KMS-11 (cell line): ENCODE measurements around the gene CSAG2.
"Not testable (repeated sequence)": the region's sequence is repeated elsewhere in the genome, so short reads cannot be mapped to it uniquely, and the experiment has no call there.

Source experiments
- H2AFZ ChIP-seq: fragments of 200-600 bp; sonication (generic); 2 replicates; pipeline ENCODE4 v1.6.1; 2016; ENCODE audit warnings: antibody characterized with exemption, mixed run types, low read depth
- H3K27ac ChIP-seq: fragments of 200-600 bp; sonication (generic); 2 replicates; pipeline ENCODE4 v1.6.1; 2016; ENCODE audit warnings: mild to moderate bottlenecking, mixed run types
- H3K27me3 ChIP-seq: fragments of 200-600 bp; sonication (generic); 2 replicates; pipeline ENCODE4 v1.6.1; 2017; ENCODE audit warnings: mild to moderate bottlenecking, low read depth, mixed run types, moderate library complexity; ENCODE audit not compliant: insufficient read depth
- H3K36me3 ChIP-seq: fragments of 200-600 bp; sonication (generic); 2 replicates; pipeline ENCODE4 v1.6.1; 2017; ENCODE audit warnings: mild to moderate bottlenecking, mixed run types; ENCODE audit not compliant: insufficient read depth
- H3K4me1 ChIP-seq: fragments of 200-600 bp; sonication (generic); 2 replicates; pipeline ENCODE4 v1.6.1; 2016; ENCODE audit warnings: mild to moderate bottlenecking, low read depth, mixed run types; ENCODE audit not compliant: poor library complexity, severe bottlenecking
- H3K4me2 ChIP-seq: fragments of 200-600 bp; sonication (generic); 2 replicates; pipeline ENCODE4 v1.7.0; 2016; ENCODE audit warnings: mild to moderate bottlenecking, mixed run types
- H3K4me3 ChIP-seq: fragments of 200-600 bp; sonication (generic); IDR thresholded peaks from 2 replicates; pipeline ENCODE4 v1.6.1; 2017; ENCODE audit warnings: low read depth, low read length, mixed read lengths; ENCODE audit not compliant: insufficient read depth
- H3K79me2 ChIP-seq: fragments of 200-600 bp; sonication (generic); 2 replicates; pipeline ENCODE4 v1.6.1; 2016; ENCODE audit warnings: low read depth, mixed run types; ENCODE audit not compliant: insufficient read depth
- H3K9ac ChIP-seq: fragments of 200-600 bp; sonication (generic); 2 replicates; pipeline ENCODE4 v1.6.1; 2016; ENCODE audit warnings: mild to moderate bottlenecking, mixed run types
- H4K20me1 ChIP-seq: fragments of 200-600 bp; sonication (generic); 2 replicates; pipeline ENCODE4 v1.6.1; 2016; ENCODE audit warnings: mild to moderate bottlenecking, mixed run types; ENCODE audit not compliant: insufficient read depth
- CTCF ChIP-seq: fragments of 200-600 bp; sonication (generic); conservative IDR thresholded peaks from 2 replicates; pipeline ENCODE4 v1.6.1; 2017; ENCODE audit warnings: low read depth, mild to moderate bottlenecking, antibody characterized with exemption, low read length, moderate library complexity, mixed read lengths

The CSAG2 gene

GRCh38 chrX:152700390-152700789, 8.7 kb downstream of the CSAG2 start:
- not testable (repeated sequence) for H2AFZ ChIP-seq, H3K4me1 ChIP-seq, H3K4me2 ChIP-seq, H3K79me2 ChIP-seq, H3K27ac ChIP-seq, H4K20me1 ChIP-seq, H3K27me3 ChIP-seq, H3K36me3 ChIP-seq, H3K4me3 ChIP-seq, H3K9ac ChIP-seq

- not testable (repeated sequence) for H3K4me3 ChIP-seq, H3K9ac ChIP-seq, H3K36me3 ChIP-seq, H2AFZ ChIP-seq, H3K27me3 ChIP-seq, H4K20me1 ChIP-seq, H3K4me2 ChIP-seq, H3K4me1 ChIP-seq, H3K27ac ChIP-seq, H3K79me2 ChIP-seq
These were observed 10.8 kb downstream of the CSAG2 start, which contains the start of gene MAGEA3 for GRCh38 chrX:152697952-152698931. MAGEA3 (plus strand) TSS chrX:152698794; CDS start chrX:152700833, 2,039 bp downstream.

GRCh38 chrX:152681012-152681411, 28.1 kb downstream of the CSAG2 start:
- not testable (repeated sequence) for H3K36me3 ChIP-seq, H3K27ac ChIP-seq, H3K79me2 ChIP-seq, H3K4me1 ChIP-seq, H3K27me3 ChIP-seq, H3K4me2 ChIP-seq, H4K20me1 ChIP-seq, H3K4me3 ChIP-seq, H2AFZ ChIP-seq, H3K9ac ChIP-seq

- H3K4me2 ChIP-seq, H2AFZ ChIP-seq, H3K27ac ChIP-seq, H3K27me3 ChIP-seq, H3K79me2 ChIP-seq, H3K9ac ChIP-seq, H3K36me3 ChIP-seq, H3K4me1 ChIP-seq, H4K20me1 ChIP-seq, H3K4me3 ChIP-seq: not testable (repeated sequence)
These were observed 34.4 kb downstream of the CSAG2 start for GRCh38 chrX:152674652-152675051.

- no peaks in the 10 kb centered on the region for H3K79me2 ChIP-seq
- H3K9ac ChIP-seq, result no peak overlapping the region
- no peak overlapping the region for H2AFZ ChIP-seq
- H3K36me3 ChIP-seq, result no peaks in the 10 kb centered on the region
- no peaks in the 10 kb centered on the region for H3K4me1 ChIP-seq
- no peak overlapping the region for H3K27ac ChIP-seq
- TF ChIP-seq CTCF, result no peak
- H3K4me3 ChIP-seq, result no peak overlapping the region
- H3K4me2 ChIP-seq, result no peak overlapping the region
- H3K27me3 ChIP-seq, result no peaks in the 10 kb centered on the region
- no peaks in the 10 kb centered on the region for H4K20me1 ChIP-seq
These were observed 34.9 kb downstream of the CSAG2 start for GRCh38 chrX:152674135-152674534.

- H3K4me2 ChIP-seq, result no peak overlapping the region
- H3K4me3 ChIP-seq, result no peak overlapping the region
- no peaks in the 10 kb centered on the region for H3K36me3 ChIP-seq
- no peak for TF ChIP-seq CTCF
- no peak overlapping the region for H3K9ac ChIP-seq
- no peak overlapping the region for H2AFZ ChIP-seq
- no peaks in the 10 kb centered on the region for H3K4me1 ChIP-seq
- H3K27me3 ChIP-seq, result no peaks in the 10 kb centered on the region
- no peaks in the 10 kb centered on the region for H4K20me1 ChIP-seq
- no peak overlapping the region for H3K27ac ChIP-seq
- H3K79me2 ChIP-seq, result no peaks in the 10 kb centered on the region
These were observed 46.0 kb downstream of the CSAG2 start for GRCh38 chrX:152663086-152663485.
